G401 (cell line): ENCODE measurements around the gene PECR. TPM values are rescaled to one million over a fixed set of nuclear protein-coding genes. Genes with fewer than 3 reads are reported as not detected.
"Not testable (repeated sequence)": the region's sequence is repeated elsewhere in the genome, so short reads cannot be mapped to it uniquely, and the experiment has no call there.

ENCODE experiments used
- DNase-seq: peaks from one replicate; pipeline ENCODE4 v3.0.0-alpha.2; 2015; ENCODE audit warnings: low spot score
- in situ Hi-C: cut with HindIII; loops from 2 replicates; pipeline ENCODE4 v1.10.0; 2016; ENCODE audit warnings: low sequenced_read_pairs, mixed read lengths
- total RNA-seq: library from RNA; depleted of rRNA; stranded (reverse); fragments of >200 nt; shearing (Covaris generic); gene quantifications from 2 replicates; pipeline ENCODE4 v1.2.3, GENCODE V29; 2014

The PECR gene
- total RNA-seq, 1 experiment from 2014 or later: 11.2 TPM

GRCh38 chr2:216013080-216013909 is 68.3 kb downstream of the PECR start, which contains the start of gene MREG:
Gene MREG, minus strand, starts transcription at chr2:216013551. Its CDS starts 224 bp downstream, at chr2:216013327.
- in situ Hi-C loops: no loop called here
- DNase-seq: peak; percentile 84

- DNase-seq: no peak
These were observed 68.9 kb downstream of the PECR start for GRCh38 chr2:216012830-216013079.

GRCh38 chr2:216012133-216012829 is 69.3 kb downstream of the PECR start:
- DNase-seq: peak; percentile 83
- in situ Hi-C loops: no loop called here

More at GRCh38 chr2:216012830-216013079, 68.9 kb downstream of the PECR start:
- in situ Hi-C loops: no loop called here

- DNase-seq, in situ Hi-C loops: not testable (repeated sequence)
These were observed 72.4 kb downstream of the PECR start for GRCh38 chr2:216009215-216009614.

GRCh38 chr2:216008387-216008786 is 73.2 kb downstream of the PECR start:
- no peak for DNase-seq
- in situ Hi-C loops: no loop called here

- in situ Hi-C loops: no loop called here
- DNase-seq: peak; percentile 96
These were observed 75.4 kb downstream of the PECR start for GRCh38 chr2:216006164-216006663.

GRCh38 chr2:216004697-216005283 is 76.8 kb downstream of the PECR start:
- in situ Hi-C loops: no loop called here
- DNase-seq: no peak

GRCh38 chr2:216003876-216004696 is 77.5 kb downstream of the PECR start:
- in situ Hi-C loops: no loop called here
- no peak for DNase-seq

- in situ Hi-C loops: no loop called here
- no peak for DNase-seq
These were observed 78.9 kb downstream of the PECR start for GRCh38 chr2:216002693-216003092.

- in situ Hi-C loops: no loop called here
These were observed 79.4 kb downstream of the PECR start for GRCh38 chr2:216002101-216002678.

GRCh38 chr2:216001216-216002100 is 80.2 kb downstream of the PECR start:
- DNase-seq: peak; percentile 77
- in situ Hi-C loops: no loop called here

More at GRCh38 chr2:216002101-216002678, 79.4 kb downstream of the PECR start:
- DNase-seq: no peak

- in situ Hi-C loops: no loop called here
- no peak for DNase-seq
These were observed 83.0 kb downstream of the PECR start for GRCh38 chr2:215998636-215999035.

GRCh38 chr2:215997219-215997618 is 84.4 kb downstream of the PECR start:
- in situ Hi-C loops: no loop called here
- no peak for DNase-seq

- in situ Hi-C loops: no loop called here
- DNase-seq: no peak
These were observed 86.7 kb downstream of the PECR start for GRCh38 chr2:215994911-215995310.

GRCh38 chr2:215988556-215989207 is 92.9 kb downstream of the PECR start:
- DNase-seq, in situ Hi-C loops: not testable (repeated sequence)
